ENCODE data around the gene NRM.
"Not testable (repeated sequence)": the region's sequence is repeated elsewhere in the genome, so short reads cannot be mapped to it uniquely, and the experiment has no call there.

Gene NRM

DNA sequence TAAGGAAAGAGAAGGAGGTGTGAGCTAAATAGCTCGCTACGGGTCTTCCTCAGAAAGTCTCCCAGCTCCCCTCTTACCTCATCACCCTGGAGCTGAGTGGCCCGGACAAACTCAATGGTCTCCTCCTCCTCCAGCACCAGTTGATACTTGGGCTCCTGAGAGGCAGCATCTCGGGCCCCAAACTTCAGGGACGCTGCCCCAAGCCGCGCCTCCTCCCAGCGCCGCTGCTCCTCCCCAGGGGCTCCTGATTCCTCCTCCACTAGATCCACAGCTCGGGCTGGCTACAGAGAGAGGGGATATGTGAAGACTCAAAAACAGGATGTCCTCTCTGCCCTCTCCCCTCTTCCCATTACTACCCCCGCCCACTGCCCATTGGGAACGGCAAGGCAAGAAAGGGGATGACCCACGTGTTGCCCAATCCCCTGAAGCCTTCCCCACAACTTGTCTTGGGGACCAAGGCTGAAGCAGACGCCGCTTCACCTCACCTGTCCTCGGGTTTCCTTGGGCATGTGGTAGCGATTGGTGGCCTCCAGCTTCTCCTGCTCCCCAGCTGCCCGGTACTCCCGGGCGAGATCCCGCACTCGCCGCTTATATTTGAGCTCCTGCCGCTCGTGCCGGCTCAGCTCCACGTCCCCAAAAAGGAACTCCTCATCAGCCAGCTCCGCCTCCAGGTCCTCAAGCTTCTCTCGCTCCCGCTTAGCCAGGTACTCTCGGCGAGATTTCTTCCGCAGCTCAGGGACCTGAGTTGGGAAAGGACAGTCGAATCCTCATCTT, 25.6 kb downstream of the NRM start:
- no peak for DNase-seq

DNA sequence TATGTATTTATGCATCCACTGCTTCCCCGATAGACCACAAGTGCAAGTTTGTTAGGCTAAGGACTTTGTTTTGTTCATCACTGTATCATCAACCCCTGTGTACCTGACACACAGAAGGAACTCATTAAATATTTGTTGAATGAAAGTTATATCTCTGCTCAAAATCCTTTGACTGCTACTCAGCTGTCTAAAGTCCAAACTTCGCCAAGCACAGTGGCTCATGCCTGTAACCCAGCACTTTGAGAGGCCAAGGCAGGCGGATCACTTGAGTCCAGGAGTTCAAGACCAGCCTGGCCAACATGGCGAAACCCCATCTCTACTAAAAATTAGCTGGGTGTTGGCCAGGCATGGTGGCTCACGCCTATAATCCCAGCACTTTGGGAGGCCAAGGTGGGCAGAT, 32.9 kb downstream of the NRM start:
- DNase-seq = not testable (repeated sequence)

DNA sequence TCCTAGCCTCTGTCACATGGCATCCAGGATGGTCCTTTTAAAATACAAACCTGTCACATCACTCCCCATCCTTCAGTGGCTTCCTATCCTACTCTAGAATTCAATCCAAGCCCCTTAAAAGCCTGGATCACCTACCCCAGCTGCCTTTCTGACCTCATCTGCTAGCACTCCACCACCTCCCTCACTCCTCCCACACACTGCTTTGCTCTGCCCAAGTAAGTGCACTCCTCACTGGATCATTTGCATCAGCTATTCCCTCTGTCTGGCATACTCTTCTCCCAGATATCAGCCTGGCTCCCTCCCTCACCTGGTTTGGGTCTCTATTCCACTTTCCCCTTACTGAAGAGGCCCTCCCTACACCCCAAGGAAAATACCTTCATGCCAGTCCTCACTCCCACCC, 33.3 kb downstream of the NRM start:
- no peak for DNase-seq

DNA sequence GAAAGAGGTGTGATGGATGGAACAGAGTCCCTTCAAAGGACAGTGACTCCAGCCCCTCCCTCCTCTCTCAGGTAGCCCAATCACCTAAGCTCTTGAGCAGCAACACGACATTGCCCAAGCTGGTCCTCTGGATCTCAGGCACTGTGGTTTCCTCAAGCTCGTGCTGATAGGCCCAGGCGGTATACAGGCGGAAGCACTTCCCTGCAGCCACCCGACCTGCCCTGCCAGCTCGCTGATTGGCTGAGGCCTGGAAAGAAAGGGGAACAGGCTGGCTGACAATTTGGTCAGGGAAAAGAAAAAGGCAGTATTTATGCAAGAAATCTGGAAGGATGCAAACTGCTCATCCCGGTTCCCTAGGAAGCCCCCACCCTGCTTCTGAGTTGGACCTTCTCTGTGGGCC, 34.3 kb downstream of the NRM start:
- no peak for DNase-seq

DNA sequence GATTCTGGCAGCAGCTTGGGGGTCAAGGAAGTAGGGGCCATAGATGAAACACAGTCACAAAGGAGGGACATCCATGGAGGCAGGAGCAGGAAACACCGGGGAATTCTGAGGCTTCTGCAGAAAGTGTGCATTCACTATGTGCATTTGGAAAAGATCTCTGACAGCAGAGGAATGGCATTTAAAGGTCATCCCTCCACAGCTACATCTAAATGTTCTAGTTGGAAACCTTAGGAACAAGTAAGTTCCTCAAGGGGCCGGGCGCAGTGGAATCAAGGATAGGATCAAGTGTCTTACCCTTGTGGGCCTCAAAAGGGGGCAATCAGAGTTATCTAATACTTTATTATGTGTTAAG, 35.1 kb downstream of the NRM start:
- no peak for DNase-seq

DNA sequence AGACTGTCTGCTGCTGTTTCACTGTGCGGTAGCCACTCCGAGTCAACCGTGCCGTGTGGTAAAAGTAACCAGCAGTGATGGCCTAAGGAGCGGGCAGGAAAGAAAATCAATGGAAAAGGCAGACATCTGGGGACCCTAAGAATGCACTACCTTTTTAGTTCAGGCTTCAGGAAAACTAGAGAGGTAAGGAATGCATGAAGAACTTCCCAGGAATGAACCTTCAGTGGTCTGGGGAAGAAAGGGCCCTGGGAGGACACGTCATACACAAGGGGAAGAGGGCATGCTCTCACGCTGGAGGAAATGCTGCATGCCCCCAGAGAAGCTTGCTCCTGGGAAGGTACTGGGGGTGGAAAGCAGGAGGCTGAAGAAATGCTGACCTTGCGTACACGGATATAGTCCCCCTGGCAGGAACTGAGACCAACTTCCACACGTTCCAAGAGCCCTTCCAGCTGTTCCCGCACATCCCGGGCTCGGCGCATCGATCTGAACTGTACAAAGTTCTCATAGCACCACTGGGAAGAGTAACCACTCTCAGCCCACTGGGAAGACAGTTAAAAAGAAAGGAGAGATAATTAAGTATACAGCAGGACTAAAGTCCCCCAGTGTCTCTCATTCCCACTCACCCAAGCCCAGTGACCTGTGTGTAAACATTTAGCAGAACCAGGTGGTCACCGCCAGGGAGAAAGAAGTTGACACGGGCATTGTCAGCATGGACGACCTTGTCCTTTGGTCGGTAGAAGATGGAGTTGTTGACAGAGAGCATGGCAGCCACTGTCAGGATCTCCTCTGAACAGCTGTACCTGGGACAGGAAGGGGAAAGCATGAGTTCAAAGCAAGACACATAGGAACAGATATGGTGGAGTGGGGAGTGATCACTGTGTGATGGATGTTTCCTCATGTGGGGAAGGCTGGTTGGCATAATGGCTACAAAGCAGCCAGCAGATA, 35.7 kb downstream of the NRM start:
- DNase-seq = no peak

DNA sequence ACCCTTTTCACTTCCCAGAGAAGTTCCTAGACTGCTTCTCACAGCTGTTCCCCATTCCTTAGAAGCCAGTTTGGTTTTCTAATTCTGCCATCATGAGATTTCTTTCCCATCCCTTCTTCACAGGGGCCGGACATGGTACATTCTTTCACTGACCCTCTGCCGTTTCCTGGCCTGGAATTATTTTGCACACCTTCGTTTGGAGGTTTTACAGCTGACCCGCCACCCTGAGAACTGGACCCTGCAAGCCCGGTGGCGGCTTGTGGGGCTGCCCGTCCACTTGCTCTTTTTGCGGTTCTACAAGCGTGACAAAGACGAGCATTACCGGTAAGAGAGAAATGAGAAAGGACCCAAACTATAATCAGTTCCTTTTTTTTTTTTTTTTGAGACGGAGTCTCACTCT, 39.6 kb downstream of the NRM start:
- no peak for DNase-seq

DNA sequence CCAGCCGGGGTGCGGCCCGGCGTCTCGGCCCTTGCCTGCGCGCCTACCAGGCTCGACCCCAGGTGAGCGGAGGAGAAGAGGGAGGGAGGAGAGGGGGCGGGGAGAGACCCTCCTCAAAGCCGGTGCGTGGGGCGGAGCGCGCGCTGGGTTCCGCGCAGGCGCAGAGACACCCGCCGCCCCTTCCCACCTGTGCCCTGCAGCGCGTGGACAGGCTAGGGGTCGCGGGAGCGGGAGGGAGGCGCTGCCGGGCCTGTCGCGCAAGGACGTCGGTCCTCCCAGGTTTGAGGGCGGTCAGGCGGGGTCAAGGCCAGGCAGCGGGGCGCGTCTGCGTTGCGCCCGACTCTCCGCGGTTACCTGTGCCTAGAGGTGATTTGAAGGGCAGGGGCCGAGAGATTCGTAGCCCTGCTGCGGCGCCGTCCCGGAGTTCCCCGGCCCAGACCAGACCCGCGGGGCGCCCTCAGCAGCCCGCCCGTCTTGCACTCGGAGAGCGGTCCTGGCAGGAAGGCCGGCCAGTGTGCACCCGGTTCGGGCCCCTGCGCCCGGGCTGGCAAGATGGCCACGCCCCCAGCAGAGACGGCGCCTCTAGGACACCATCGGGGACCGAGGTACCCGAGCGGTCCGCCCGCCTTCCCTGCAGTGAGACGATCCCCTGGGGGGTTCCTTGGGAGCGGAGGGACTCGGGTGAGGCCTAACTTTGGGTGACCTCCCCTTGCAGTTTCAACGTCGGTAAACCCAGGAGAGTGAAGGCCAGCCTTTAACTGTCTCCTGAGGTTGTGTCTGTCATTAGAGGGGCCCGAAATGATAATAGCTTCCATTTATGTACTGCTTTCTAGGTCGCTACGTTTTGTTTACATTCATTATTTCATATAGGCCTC, 43.3 kb downstream of the NRM start:
- peak; percentile 85 to 94 for DNase-seq

DNA sequence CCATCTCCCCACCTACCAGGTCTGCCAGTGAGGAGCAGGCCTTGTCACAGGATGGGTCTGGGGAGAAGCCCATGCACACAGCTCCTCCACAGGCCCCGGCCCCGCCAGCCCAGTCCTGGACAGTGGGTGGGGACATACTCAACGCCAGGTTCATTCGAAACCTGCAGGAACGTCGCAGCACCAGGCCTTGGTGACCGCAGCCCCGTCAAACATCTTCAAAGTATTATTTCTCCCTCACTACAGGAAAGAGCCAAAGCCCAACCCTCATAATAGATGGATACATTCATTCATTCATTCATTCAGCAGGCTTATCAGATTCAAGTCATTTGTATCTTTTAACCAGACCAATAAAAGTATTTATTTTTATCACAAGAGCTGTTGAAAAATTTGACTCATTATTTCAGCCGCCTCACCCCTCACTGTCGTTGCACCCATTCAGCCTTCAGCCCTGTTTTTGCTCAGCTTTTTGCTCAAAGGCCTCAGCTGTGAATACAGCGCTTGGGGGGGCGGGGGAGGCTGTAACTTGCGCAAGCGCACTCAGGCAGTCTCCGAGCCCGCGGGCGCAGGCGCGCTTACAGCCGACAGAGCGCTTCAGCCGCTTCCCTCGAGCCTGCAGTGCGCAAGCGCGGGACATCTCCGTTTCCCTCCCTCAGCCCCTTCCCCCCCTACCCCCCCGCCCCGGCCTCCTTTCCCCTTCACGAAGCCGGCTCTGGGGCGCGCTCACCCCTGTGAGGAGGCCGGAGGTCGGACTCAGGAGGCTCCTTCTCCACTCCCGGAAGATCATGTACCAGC, 44.1 kb downstream of the NRM start, which contains the start of gene C6orf136:
TSS of gene C6orf136 (plus strand) at position 684 of the 792 bp plus-strand sequence. CDS start at position 783, 99 bp downstream.
- DNase-seq = peak; percentile 85 to 94

DNA sequence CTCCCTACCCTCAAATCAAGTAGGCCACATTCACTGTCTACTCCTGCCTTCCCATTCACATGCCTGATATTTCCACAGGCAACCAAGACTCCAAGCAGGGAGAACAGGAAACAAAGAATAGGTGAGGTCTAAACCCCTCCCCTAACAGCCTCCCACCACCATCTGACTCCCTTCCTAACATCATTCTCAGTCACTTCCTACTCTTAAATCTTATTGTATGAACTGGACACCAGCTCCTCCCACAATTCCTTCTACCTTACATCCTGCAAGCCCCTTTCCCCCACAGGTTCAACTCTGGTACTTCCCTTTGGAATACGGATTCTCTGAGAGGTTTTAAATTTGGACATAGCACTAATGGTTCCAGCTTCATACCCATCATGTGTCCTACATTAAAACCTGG, 44.8 kb downstream of the NRM start:
- DNase-seq = no peak

DNA sequence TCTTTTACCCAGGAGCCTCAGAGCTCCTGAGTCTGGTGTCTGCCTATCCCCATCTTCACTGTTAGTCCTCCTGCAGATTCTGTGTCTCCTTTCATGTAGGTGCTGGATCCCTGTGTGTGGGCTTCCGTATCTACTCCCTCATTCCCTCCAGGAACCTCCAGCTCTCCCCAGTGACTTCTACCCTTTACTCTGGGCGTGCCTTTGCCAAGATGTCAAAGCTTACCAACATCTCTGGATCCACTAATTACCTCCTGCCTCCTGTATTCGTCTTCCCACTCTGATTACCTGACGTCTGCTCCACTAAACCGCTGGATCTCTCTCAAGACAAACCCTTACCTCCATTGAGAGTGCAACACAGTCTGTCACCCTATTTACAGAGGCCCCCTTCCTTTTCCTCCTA, 46.0 kb downstream of the NRM start:
- no peak for DNase-seq

DNA sequence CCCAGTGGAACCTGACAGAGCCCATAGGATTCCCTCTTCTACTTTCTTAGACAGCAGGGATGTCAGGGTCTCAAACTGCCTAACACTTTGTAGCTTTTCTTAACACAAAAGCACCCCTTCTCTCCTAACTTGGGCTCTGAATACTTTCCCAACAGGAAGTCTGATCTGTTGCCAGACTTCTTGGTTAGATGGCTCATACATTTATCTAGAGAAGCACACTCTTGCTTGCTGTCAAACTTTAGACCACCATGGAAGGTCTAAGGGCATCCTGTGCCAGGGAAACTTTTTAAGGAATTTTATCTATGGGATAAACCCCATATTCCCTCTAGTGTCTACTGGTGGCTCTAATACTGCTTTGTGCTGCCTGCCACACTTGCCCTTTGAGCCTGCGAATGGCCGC, 47.1 kb downstream of the NRM start:
- no peak for DNase-seq

DNA sequence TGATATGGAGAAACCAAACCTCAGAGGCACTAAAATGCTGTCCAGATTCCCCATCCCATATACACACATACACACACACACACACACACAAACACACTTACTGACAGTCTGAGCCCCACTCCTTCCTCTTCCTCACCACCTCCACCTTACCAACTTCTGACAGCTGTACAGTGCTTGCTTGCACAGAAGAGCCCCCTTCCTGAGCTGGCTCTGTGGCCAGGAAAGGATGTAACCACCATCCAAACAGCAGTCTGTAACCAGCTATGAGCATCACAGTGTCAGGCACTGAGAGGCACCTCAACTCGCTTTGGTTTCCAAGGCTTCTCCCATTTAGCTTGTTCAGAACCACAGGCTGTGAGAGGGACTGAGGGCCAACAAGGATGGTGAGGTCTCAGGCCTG, 49.7 kb downstream of the NRM start:
- no peak for DNase-seq

DNA sequence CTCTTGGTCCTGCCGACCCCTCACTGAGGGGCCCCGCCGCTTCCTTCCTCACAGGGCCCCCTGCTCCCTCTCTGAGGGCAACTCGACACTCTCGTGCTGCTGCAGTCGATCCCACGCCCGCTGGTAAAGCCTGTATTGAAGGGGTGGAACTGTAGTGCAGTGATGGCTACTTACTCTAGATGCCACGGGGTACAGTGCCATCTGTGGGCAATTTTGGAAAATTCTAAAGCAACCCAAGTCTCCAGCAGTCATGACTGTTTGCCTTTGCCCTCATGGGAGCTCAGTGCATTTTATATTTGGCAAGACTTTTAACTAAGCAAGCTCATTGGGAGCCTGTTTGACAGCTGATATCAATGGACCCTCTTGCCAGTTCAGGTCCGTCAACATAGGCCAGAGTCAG, 50.3 kb downstream of the NRM start:
- DNase-seq = no peak
